HepG2 (cell line): ENCODE results near the gene CHN2. TPM values are rescaled to one million over a fixed set of nuclear protein-coding genes. Genes with fewer than 3 reads are reported as not detected.

Experiments
- ATAC-seq: fragments of 200-7000 bp; cut with Tn5 transposase; 3 replicates; pipeline ENCODE4 v1.9.1; 2020; ENCODE audit warnings: mild to moderate bottlenecking, moderate library complexity
- BruUV-seq: library from RNA; stranded (reverse); fragments of 400-500 nt; replicated peaks from 2 replicates; lab custom pipeline; 2021; lab: Mats Ljungman, UMichigan
- CTCF ChIA-PET: fragments of 300-600 bp; formaldehyde crosslinking; extraction: SDS; loops from one replicate; lab custom pipeline; 2021; ENCODE audit warnings: low total read pairs, inconsistent platforms, low intra/inter-chr PET ratio; lab: Yijun Ruan, JAX
- POLR2A ChIA-PET: fragments of 350-600 bp; sonication (Branson Sonifier 250); formaldehyde crosslinking; loops from one replicate; lab custom pipeline; 2020; ENCODE audit warnings: antibody characterized with exemption, inconsistent platforms; lab: Yijun Ruan, JAX
- DNase-seq: peaks from one replicate; pipeline ENCODE4 v3.0.0-alpha.2; 2015; ENCODE audit warnings: low spot score
- FAIRE-seq: peaks from 3 replicates; lab custom pipeline; 2011; peaks lifted over from hg19 to GRCh38; lab: Jason Lieb, UNC
- H2AFZ ChIP-seq: one replicate; pipeline ENCODE4 v1.6.1; 2011; ENCODE audit warnings: low read length, inconsistent platforms
- H3K27ac ChIP-seq: fragments of 300-600 bp; 3 replicates; pipeline ENCODE4 v1.8.0; 2011; ENCODE audit warnings: mixed run types, mild to moderate bottlenecking, mixed read lengths, low read length, inconsistent platforms; ENCODE audit not compliant: insufficient read depth; ENCODE audit errors: extremely low read length
- H3K27me3 ChIP-seq, 2 experiments: fragments of 200-600 bp in 1 of 2; 2 replicates in 1 of 2; 3 replicates in 1 of 2; pipeline versions ENCODE4 v1.6.0 to v1.8.0; 2011; ENCODE audit warnings: low read length in 2 of 2, mild to moderate bottlenecking in 2 of 2, moderate library complexity in 2 of 2, inconsistent platforms in 1 of 2; ENCODE audit not compliant: insufficient read depth in 2 of 2, control insufficient read depth in 1 of 2
- H3K36me3 ChIP-seq, 2 experiments: fragments of 200-600 bp in 1 of 2; replicated peaks in 1 of 2; 2 replicates in 1 of 2; 3 replicates in 1 of 2; pipeline versions ENCODE4 v1.5.1 to v1.8.0; 2011; ENCODE audit warnings: low read length in 2 of 2, inconsistent platforms in 1 of 2; ENCODE audit not compliant: insufficient read depth in 2 of 2, control insufficient read depth in 1 of 2
- H3K4me1 ChIP-seq: 2 replicates; pipeline ENCODE4 v1.5.1; 2012; ENCODE audit warnings: low read length, inconsistent platforms; ENCODE audit not compliant: insufficient read depth
- H3K4me2 ChIP-seq: 2 replicates; pipeline ENCODE4 v1.6.0; 2011; ENCODE audit warnings: low read depth, low read length, inconsistent platforms
- H3K4me3 ChIP-seq, 3 experiments: fragments of 200-600 bp in 1 of 3; sonication (generic), shearing (Covaris generic) in 1 of 3; replicated peaks in 1 of 3; 2 replicates each; pipeline ENCODE4 v1.5.1; 2011 to 2016; ENCODE audit warnings: low read length in 3 of 3, inconsistent platforms in 2 of 3, low read depth in 2 of 3, mild to moderate bottlenecking in 2 of 3, control low read depth in 1 of 3, mixed read lengths in 1 of 3; ENCODE audit not compliant: insufficient read depth in 1 of 3
- H3K79me2 ChIP-seq: one replicate; pipeline ENCODE4 v1.6.1; 2011; ENCODE audit warnings: low read length, inconsistent platforms; ENCODE audit not compliant: insufficient read depth
- H3K9ac ChIP-seq: 2 replicates; pipeline ENCODE4 v1.6.0; 2011; ENCODE audit warnings: mild to moderate bottlenecking, low read depth, low read length, inconsistent platforms; ENCODE audit not compliant: insufficient read depth
- H3K9me3 ChIP-seq: 2 replicates; pipeline ENCODE4 v1.5.1; 2012; ENCODE audit warnings: mild to moderate bottlenecking, low read length
- H4K20me1 ChIP-seq: 2 replicates; pipeline ENCODE4 v1.6.0; 2011; ENCODE audit warnings: inconsistent platforms, mild to moderate bottlenecking, low read length, moderate library complexity; ENCODE audit not compliant: insufficient read depth
- AHDC1 ChIP-seq: sonication (generic); formaldehyde crosslinking; IDR thresholded peaks from 2 replicates; pipeline ENCODE4 v1.5.1; 2020; ENCODE audit warnings: mild to moderate bottlenecking, missing genetic modification reagents, borderline replicate concordance
- CBX5 ChIP-seq: sonication (generic); formaldehyde crosslinking; IDR thresholded peaks from 2 replicates; pipeline ENCODE4 v1.4.0; 2020; ENCODE audit warnings: missing genetic modification reagents, borderline replicate concordance
- FOXO1 ChIP-seq: sonication (generic); formaldehyde crosslinking; IDR thresholded peaks from 2 replicates; pipeline ENCODE4 v1.4.0; 2020; ENCODE audit warnings: missing genetic modification reagents
- GATAD2A ChIP-seq: IDR thresholded peaks from 2 replicates; pipeline ENCODE4 v1.6.1; 2016
- HNF1B ChIP-seq: sonication (generic); formaldehyde crosslinking; IDR thresholded peaks from 2 replicates; pipeline ENCODE4 v1.5.1; 2020; ENCODE audit warnings: mild to moderate bottlenecking, moderate library complexity, missing genetic modification reagents
- NR2F1 ChIP-seq, 2 experiments: fragments of 450-650 bp in 1 of 2; formaldehyde crosslinking in 1 of 2; IDR thresholded peaks; 2 replicates each; pipeline versions ENCODE4 v1.5.0 to v1.6.1; 2016 to 2020; ENCODE audit warnings: mild to moderate bottlenecking in 1 of 2, missing compliant biosample characterization in 1 of 2, missing genetic modification reagents in 1 of 2, moderate library complexity in 1 of 2
- SMYD3 ChIP-seq: sonication (generic); formaldehyde crosslinking; IDR thresholded peaks from 2 replicates; pipeline ENCODE4 v1.8.1; 2023; ENCODE audit warnings: mild to moderate bottlenecking, missing genetic modification reagents
- SNRNP70 ChIP-seq: fragments of 200-400 bp; formaldehyde crosslinking; IDR thresholded peaks from 2 replicates; pipeline ENCODE4 v1.6.1; 2017; ENCODE audit warnings: mild to moderate bottlenecking, low read depth, low read length, moderate library complexity
- THAP8 ChIP-seq: sonication (generic); formaldehyde crosslinking; IDR thresholded peaks from 2 replicates; pipeline ENCODE4 v1.5.1; 2020; ENCODE audit warnings: missing genetic modification reagents, mild to moderate bottlenecking, borderline replicate concordance
- ZFX ChIP-seq: sonication (generic); formaldehyde crosslinking; IDR thresholded peaks from 2 replicates; pipeline ENCODE4 v1.4.0; 2020; ENCODE audit warnings: mild to moderate bottlenecking, low read depth, missing genetic modification reagents, moderate library complexity
- ZIK1 ChIP-seq: sonication (generic); formaldehyde crosslinking; IDR thresholded peaks from 2 replicates; pipeline ENCODE4 v1.5.0; 2020; ENCODE audit warnings: mild to moderate bottlenecking, low read depth, missing genetic modification reagents, borderline replicate concordance
- ZNF207 ChIP-seq: fragments of 450-650 bp; IDR thresholded peaks from 2 replicates; pipeline ENCODE4 v1.6.1; 2016; ENCODE audit warnings: antibody characterized with exemption, borderline replicate concordance
- ZNF224 ChIP-seq: sonication (generic); formaldehyde crosslinking; IDR thresholded peaks from 2 replicates; pipeline ENCODE4 v1.5.0; 2020; ENCODE audit warnings: mild to moderate bottlenecking, missing genetic modification reagents
- ZNF274 ChIP-seq: sonication (generic); formaldehyde crosslinking; IDR thresholded peaks from 2 replicates; pipeline ENCODE4 v1.5.1; 2020; ENCODE audit warnings: mild to moderate bottlenecking, missing genetic modification reagents
- ZNF441 ChIP-seq: sonication (generic); formaldehyde crosslinking; IDR thresholded peaks from 2 replicates; pipeline ENCODE4 v1.7.0; 2021; ENCODE audit warnings: missing genetic modification reagents, borderline replicate concordance
- WGBS: methylation state at CpG from one replicate; pipeline ENCODE4 v1.1.6; 2017; ENCODE audit warnings: low lambda C conversion rate; 5-methylcytosine and 5-hydroxymethylcytosine counted together
- in situ Hi-C: cut with HindIII; loops from 2 replicates; pipeline ENCODE4 v1.10.0; 2017; ENCODE audit warnings: low pct_unique_long_range_greater_than_20kb; ENCODE audit not compliant: extremely low pct_ligation_motif_present
- intact Hi-C: fragments of 100-400 bp; cut with micrococcal nuclease; formaldehyde crosslinking; loops from one replicate; pipeline ENCODE4 v1.10.0; 2022; ENCODE audit not compliant: unreplicated experiment
- polyA plus RNA-seq, 8 experiments: library from polyadenylated mRNA; depleted of rRNA in 3 of 8; stranded (reverse) in 7 of 8; unstranded in 1 of 8; fragments of >200 nt; fragmentation: Illumina TruSeq in 4 of 8; extraction: Trizol in 4 of 8; gene quantifications; 2 replicates each; pipeline versions ENCODE4 v1.2.1 to v1.2.3, GENCODE V29; 2011 to 2016; ENCODE audit warnings: low read depth in 4 of 8, missing spikeins in 1 of 8, mixed read lengths in 1 of 8; ENCODE audit not compliant: insufficient read depth in 1 of 8
- total RNA-seq, 5 experiments: library from RNA; depleted of rRNA; stranded (reverse); fragments of >200 nt; fragmentation: Illumina TruSeq; extraction: Trizol; gene quantifications; 2 replicates each; pipeline ENCODE4 v1.2.3, GENCODE V29; 2016; ENCODE audit warnings: low read depth in 1 of 5

The CHN2 gene
- total and polyA plus RNA-seq, 2 of the 13 experiments (the other 11 are each of a cell fraction or from before 2014, with no cell fraction given) = 23.5 to 30.5 TPM

GRCh38 chr7:29163854-29164253 lies 30.7 kb upstream of the CHN2 start (continued):
- TF ChIP-seq AHDC1 (CRISPR knock-in tag) (peak; percentile 66; the same call in 1 of the 2 replicates), THAP8 (no peak), GATAD2A (CRISPR knock-in tag) (peak; percentile 78; the same call in 1 of the 2 replicates), SNRNP70 (no peak), FOXO1 (CRISPR knock-in tag) (0 out of 2 replicates have a peak, but pooled peaks have one; percentile 11)

- 87% methylated on average over 1 of the region's 1 CpG for WGBS
- Histone ChIP-seq H3K9ac (no peak overlapping the region), H3K9me3 (no peaks in the 10 kb centered on the region), H3K27ac (no peak overlapping the region), H3K4me2 (no peak overlapping the region), H3K4me1 (peaks cover 16% of the 10 kb centered on the region), H2AFZ (no peak overlapping the region), H3K36me3 (no peaks in the 10 kb centered on the region), H3K79me2 (no peaks in the 10 kb centered on the region), H3K4me3 (no peak overlapping the region), H4K20me1 (no peaks in the 10 kb centered on the region), H3K27me3 (no peaks in the 10 kb centered on the region)
- in situ Hi-C loops = no loop called here
- no TSS peak for BruUV-seq
- FAIRE-seq (no peak), DNase-seq (no peak), ATAC-seq (no peak)
- intact Hi-C loops = no loop called here
- ChIA-PET POLR2A (no interaction called here), CTCF (no interaction called here)
- no peak for TF ChIP-seq NR2F1 (CRISPR knock-in tag; IDR thresholded peaks at IDR 0.05)
- TF ChIP-seq ZNF224 (CRISPR knock-in tag) = no peak
- no peak for TF ChIP-seq CBX5 (CRISPR knock-in tag)
- TF ChIP-seq ZNF441 (CRISPR knock-in tag) = no peak
- TF ChIP-seq ZFX (CRISPR knock-in tag) = no peak
- TF ChIP-seq ZIK1 (CRISPR knock-in tag) = no peak
- TF ChIP-seq ZNF207 = no peak
- TF ChIP-seq ZNF274 (CRISPR knock-in tag) = no peak
- TF ChIP-seq SMYD3 (CRISPR knock-in tag) = no peak
- no peak for TF ChIP-seq HNF1B (CRISPR knock-in tag)
Measured at GRCh38 chr7:29167721-29168120, 26.9 kb upstream of the CHN2 start.
